HG02981 (cell line): Measurements from ENCODE around the gene TRMT10B.
A peak's percentile ranks its signal among the peaks of the same experiment; 100 is the strongest.
"Not testable (repeated sequence)": the region's sequence is repeated elsewhere in the genome, so short reads cannot be mapped to it uniquely, and the experiment has no call there.

ENCODE experiments used
- ATAC-seq: cut with Tn5 transposase; IDR thresholded peaks from one replicate; pipeline ENCODE4 v1.9.1; 2021; ENCODE audit warnings: mild to moderate bottlenecking, moderate library complexity; ENCODE audit not compliant: unreplicated experiment

TRMT10B gene

GRCh38 chr9:37749129-37749528, 4.5 kb upstream of the TRMT10B start:
- ATAC-seq: no peak

DNA sequence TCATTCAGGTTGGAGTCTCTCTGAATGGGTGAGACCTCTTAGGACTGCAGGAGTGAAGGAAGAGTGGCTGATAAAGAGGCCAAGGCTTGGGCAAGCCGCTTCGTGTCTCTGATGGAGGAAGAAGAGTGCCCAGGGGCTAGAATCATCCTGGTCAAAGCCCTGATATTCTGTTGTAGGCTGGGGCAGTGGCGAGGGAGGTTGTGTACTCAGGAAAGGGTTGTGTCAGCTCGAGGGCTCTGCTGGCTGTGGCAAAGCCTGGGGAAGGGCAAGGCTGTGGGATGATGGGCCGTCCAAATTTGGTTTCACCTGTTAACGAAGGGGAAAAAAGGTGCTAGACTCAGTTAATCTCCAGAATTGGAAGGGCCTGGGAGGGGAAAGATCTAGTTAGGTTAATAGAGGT, 2.4 kb upstream of the TRMT10B start:
- no peak for ATAC-seq

DNA sequence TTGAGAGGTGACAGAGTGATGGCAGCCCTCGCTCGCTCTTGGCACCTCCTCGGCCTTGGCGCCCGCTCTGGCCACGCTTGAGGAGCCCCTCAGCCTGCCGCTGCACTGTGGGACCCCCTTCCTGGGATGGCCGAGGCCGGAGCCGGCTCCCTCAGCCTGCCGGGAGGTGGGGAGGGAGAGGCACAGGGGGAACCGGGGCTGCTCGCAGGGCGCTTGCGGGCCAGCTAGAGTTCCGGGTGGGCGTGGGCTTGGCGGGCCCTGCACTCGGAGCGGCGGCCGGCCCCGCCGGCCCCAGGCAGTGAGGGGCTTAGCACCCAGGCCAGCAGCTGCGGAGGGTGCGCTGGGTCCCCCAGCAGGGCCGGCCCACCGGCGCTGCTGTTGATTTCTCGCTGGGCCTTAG, 1.9 kb upstream of the TRMT10B start:
- not testable (repeated sequence) for ATAC-seq

DNA sequence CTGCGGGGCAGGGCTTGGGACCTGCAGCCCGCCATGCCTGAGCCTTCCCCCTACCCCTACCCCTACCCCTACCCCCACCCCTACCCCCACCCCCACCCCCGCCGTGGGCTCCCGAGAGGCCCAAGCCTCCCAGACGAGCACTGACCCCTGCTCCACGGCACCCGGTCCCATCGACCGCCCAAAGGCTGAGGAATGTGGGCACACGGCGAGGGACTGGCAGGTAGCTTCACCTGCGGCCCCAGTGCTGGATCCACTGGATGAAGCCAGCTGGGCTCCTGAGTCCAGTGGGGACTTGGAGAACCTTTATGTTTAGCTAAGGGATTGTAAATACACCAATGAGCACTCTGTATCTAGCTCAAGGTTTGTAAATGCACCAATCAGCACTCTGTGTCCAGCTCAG, 1.5 kb upstream of the TRMT10B start:
- ATAC-seq: not testable (repeated sequence)

DNA sequence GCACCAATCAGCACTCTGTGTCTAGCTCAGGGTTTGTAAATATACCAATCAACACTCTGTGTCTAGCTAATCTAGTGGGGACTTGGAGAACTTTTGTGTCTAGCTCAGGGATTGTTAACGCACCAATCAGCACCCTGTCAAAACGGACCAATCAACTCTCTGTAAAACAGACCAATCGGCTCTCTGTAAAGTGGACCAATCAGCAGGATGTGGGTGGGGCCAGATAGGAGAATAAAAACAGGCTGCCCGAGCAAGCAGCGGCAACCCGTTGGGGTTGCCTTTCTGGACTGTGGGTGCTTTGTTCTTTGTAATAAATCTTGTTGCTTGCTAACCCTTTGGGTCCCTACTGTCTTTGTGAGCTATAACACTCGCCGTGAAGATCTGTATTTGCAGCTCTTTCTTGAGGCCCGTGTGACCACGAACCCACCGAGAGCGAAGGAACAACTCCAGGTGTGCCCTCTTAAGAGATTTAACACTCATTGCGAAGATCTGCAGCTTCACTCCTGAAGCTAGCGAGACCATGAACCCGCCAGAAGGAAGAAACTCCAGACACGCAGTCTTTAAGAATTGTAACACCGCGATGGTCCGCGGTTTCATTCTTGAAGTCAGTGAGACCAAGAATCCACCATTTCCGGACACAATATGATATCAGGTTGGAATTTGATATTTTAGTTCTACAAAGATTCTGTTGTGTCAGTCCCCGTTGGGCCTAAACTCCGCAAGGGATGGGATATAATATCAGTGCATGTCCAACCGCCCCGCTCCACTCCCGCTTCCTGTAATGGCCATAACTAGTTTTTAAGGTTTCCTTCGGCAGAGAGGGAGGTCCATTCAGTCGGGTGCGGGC, 740 bp upstream of the TRMT10B start:
- ATAC-seq: no peak

DNA sequence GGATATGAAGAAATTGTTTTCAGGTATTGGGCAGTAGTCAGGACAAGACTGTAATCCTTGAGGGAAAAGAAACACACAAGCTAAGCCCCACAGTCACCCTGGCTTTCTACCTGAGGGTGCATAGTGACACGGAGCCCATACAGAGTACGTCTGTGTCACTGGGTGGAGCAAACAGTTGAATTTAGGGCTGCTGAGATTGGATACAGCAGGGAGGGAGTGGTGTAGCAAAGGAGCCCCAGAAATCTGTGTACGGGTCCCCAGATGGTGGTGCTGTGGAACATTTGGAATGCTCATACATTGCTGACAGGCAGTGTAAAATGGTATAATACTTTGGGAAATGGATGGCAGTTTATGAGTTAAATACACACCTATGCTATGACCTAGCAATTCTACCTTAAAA, 5.1 kb downstream of the TRMT10B start:
- no peak for ATAC-seq

- no peak for ATAC-seq
Measured at GRCh38 chr9:37760416-37761161, 7.0 kb downstream of the TRMT10B start.

GRCh38 chr9:37761511-37761910, 7.9 kb downstream of the TRMT10B start:
- no peak for ATAC-seq

DNA sequence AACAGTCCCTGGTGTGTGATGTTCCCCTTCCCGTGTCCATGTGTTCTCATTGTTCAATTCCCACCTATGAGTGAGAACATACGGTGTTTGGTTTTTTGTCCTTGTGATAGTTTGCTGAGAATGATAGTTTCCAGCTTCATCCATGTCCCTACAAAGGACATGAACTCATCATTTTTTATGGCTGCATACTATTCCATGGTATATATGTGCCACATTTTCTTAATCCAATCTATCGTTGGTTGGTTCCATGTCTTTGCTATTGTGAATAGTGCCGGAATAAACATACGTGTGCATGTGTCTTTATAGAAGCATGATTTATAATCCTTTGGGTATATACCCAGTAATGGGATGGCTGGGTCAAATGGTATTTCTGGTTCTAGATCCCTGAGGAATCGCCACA, 11.7 kb downstream of the TRMT10B start:
- ATAC-seq: not testable (repeated sequence)

DNA sequence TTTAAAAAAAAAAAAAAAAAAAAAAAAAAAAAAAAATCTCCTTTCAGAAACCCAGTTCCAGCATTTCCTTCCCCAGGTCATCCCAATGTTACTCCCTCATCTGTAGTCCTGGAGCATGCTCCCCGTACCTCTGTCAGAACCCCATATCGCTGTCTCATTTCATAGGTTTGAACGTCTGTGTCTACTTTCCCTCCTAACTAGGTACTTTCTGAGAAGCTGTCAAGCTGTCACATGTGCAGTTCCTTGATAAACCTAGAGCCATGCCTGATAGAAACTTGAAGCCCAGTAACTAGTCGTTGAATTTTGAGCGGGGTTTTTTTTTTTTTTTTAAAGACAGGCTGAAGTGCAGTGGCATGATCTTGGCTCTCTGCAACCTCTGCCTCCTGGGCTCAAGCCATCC, 15.7 kb downstream of the TRMT10B start:
- no peak for ATAC-seq

DNA sequence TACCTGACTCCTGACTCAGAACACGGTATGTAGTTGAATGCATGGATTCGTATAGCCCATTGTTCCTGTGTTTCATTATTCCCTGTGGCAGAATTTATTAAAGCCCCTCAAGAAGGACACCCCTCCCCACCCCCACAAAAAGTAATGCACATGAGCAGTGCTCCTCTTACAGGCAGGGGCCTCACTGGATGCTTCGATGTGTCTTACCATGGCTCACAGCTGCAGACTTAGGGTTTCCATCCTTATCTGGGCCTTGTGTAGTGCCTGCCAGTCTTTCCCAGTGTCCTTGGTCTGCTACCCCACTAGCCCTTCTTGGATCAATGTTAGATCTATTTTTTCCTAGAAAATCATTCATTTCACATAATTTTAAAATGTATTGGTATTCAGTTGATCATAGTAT, 16.4 kb downstream of the TRMT10B start:
- ATAC-seq: no peak

- ATAC-seq: no peak
Measured at GRCh38 chr9:37775216-37775919, 21.8 kb downstream of the TRMT10B start.

GRCh38 chr9:37776328-37776727, 22.7 kb downstream of the TRMT10B start:
- ATAC-seq: no peak

- no peak for ATAC-seq
Measured at GRCh38 chr9:37778534-37778933, 24.9 kb downstream of the TRMT10B start.

- ATAC-seq: no peak
Measured at GRCh38 chr9:37784291-37784615, 30.6 kb downstream of the TRMT10B start.

DNA sequence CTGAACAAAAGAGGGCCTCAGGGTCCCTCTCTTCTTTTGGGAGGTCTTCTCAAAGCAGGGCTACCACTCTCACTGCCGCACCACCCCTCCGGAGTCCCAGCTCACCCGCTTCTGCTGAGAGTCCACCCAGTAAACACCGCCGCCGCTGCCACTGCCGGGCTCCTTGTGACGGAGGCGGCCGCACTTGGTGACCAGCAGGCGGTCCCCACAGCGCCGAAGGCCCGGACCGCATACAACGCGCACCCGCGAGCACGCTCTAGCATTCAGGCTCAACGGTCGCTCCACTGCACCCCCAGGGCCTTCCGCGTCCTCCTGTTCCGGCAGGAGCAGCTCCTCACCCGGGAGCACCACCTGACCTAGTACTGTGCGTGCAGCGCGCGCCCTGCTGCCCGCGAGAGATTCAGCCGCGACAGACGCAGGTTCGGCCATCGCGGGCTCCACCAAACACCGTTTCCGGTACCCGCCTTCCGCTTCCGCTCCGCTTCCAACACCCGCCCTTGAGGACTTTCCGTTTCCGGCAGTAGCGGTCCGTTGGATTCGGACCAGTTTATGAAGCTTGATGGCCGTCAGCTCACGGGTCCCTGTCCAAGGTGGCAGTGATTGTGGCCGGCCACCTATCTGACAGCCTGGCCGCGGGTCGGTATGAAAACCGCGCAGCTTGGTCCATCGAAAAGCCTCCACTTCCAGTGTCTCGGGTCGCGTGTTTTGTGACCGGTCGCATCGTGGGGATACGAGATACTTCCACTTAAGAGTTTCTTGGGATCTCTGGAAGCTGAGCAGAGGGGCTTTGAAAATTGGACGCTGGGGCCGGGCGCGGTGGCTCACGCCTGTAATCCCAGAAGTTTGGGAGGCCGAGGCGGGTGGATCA, 31.2 kb downstream of the TRMT10B start, which contains the start of gene EXOSC3:
TSS of gene EXOSC3 (minus strand) at position 449 of the 868 bp plus-strand sequence. CDS start at position 429, 20 bp downstream.
- ATAC-seq: peak; percentile 93

DNA sequence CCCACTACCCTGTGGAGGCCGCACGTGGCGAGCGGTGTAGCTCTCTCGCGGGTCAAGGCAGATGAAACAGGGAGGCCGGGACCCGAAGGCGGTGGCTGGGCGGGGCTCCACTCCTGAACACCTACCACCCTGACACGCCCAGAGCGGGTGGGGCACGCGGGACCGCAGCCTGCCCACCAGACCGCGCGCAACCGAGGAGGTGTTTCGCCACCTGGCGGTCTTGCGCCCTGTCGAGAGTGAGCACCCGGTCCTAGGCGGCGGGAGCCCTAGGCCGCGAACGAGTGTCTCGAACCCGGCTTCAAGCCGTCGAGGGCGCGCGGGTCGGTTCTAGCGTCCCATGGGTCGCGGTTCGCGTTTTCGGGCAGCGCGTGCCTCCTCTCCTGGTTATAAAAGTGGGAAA, 33.5 kb downstream of the TRMT10B start:
- ATAC-seq: no peak

DNA sequence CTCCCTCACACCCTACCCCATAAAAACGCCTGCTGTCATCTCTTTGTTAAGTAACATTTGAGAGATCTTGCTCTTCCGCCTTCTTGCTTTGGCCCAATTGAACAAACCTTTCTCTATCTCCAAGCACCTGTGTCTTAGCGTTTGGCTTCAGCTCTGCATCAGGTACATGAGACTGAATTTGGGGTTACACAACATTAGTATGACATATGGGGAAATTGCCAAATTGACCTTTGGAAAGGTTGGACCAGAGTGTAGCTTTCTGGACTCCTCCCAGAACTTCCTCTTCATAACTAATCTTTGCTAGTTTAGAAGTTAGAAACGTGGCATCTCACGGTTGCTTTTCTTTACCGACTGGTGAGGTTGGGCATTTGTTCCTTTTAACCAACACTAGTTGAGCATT, 34.7 kb downstream of the TRMT10B start:
- ATAC-seq: no peak

DNA sequence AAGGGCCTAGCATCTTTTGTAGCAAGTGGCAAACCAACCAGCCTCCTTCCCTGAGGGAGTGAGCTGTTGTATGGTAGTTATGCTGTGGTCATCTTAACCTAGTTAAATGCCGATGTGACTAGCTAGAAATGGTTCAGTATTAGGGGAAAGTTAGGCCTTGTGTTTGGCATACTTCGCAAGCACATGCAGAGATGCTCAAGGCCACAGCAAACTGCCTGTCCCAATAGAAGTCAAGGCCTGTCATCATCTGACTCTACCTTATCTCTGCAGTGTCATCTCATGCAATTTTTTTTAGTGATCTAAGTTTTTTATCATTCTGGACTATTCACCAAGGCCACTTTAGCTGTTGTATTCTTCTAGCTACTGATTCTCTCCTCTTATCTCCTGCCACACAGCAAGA, 36.5 kb downstream of the TRMT10B start:
- no peak for ATAC-seq

DNA sequence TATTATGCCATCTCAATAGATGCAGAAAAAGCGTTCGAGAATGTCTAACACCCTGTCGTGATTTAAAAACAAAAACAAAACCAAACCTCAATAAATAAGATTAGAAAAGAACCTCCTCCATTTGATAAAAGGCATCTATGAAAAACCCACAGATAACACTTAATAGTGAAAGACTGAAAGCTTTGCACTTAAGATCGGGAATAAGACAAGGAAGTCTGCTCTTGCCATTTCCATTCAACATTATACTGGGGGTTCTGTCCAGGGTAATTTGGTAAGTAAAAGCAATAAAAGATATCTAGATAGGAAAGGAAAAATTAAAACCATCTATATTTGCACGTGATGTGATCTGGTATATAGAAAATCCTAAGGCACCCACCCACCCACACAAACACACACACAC, 38.5 kb downstream of the TRMT10B start:
- no peak for ATAC-seq

DNA sequence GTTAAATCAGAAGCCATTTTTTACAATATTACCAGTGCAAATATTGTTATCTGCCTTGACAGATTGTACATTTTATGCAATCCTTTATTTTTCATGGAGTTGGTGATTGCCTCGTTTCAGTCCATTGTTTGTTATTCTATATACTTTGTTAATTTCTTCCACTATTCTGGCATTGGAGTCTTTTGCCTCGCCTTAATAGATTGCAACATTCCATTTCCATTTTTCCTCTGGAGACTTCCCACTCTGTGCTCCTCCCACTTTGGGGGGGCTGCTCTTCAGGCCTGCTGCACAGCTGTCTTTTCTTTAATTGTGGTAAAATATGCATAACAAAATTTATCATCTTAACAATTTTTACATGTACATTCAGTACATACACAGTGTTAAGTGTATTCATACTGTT, 42.6 kb downstream of the TRMT10B start:
- no peak for ATAC-seq
